ENCODE data around the gene TENM3. TPM values are rescaled to one million over a fixed set of nuclear protein-coding genes. Genes with fewer than 3 reads are reported as not detected.

TENM3 gene
- total RNA-seq, 1 experiment from 2014 or later = not detected

GRCh38 chr4:182748949-182749348, 505.7 kb downstream of the TENM3 start:
- TF ChIP-seq, protein P1, sequence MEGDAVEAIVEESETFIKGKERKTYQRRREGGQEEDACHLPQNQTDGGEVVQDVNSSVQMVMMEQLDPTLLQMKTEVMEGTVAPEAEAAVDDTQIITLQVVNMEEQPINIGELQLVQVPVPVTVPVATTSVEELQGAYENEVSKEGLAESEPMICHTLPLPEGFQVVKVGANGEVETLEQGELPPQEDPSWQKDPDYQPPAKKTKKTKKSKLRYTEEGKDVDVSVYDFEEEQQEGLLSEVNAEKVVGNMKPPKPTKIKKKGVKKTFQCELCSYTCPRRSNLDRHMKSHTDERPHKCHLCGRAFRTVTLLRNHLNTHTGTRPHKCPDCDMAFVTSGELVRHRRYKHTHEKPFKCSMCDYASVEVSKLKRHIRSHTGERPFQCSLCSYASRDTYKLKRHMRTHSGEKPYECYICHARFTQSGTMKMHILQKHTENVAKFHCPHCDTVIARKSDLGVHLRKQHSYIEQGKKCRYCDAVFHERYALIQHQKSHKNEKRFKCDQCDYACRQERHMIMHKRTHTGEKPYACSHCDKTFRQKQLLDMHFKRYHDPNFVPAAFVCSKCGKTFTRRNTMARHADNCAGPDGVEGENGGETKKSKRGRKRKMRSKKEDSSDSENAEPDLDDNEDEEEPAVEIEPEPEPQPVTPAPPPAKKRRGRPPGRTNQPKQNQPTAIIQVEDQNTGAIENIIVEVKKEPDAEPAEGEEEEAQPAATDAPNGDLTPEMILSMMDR (conservative IDR thresholded peaks at IDR 0.05) = no peak
- TF ChIP-seq EZH2 (IDR thresholded peaks at IDR 0.05; ENCODE audit: low read depth) = no peak
- Histone ChIP-seq H3K4me3 (no peak overlapping the region), H3K9me2 (ENCODE audit: insufficient read depth) (no peaks in the 10 kb centered on the region), H2AFZ (no peak overlapping the region), H3K4me1 (replicated peaks; ENCODE audit: insufficient read depth) (no peaks in the 10 kb centered on the region), H4K20me1 (ENCODE audit: insufficient read depth) (no peaks in the 10 kb centered on the region), H3K79me2 (ENCODE audit: low read depth) (no peaks in the 10 kb centered on the region), H3K36me3 (ENCODE audit: low read depth) (no peaks in the 10 kb centered on the region), H3K4me2 (no peak overlapping the region), H3F3A (ENCODE audit: insufficient read depth, low read depth) (no peaks in the 10 kb centered on the region), H3K27me3 (ENCODE audit: insufficient read depth, low read depth) (peaks cover 12% of the 10 kb centered on the region), H3K27ac (no peak overlapping the region), H3K9me3 (ENCODE audit: insufficient read depth, low read depth) (no peaks in the 10 kb centered on the region)
- DNase-seq = no peak
- no TSS peak for BruUV-seq (replicated peaks)
- ChIA-PET POLR2A (ENCODE audit: unreplicated experiment) (no interaction called here), CTCF (no interaction called here)
- intact Hi-C loops (cut with micrococcal nuclease; ENCODE audit: unreplicated experiment) = no loop called here

DNA sequence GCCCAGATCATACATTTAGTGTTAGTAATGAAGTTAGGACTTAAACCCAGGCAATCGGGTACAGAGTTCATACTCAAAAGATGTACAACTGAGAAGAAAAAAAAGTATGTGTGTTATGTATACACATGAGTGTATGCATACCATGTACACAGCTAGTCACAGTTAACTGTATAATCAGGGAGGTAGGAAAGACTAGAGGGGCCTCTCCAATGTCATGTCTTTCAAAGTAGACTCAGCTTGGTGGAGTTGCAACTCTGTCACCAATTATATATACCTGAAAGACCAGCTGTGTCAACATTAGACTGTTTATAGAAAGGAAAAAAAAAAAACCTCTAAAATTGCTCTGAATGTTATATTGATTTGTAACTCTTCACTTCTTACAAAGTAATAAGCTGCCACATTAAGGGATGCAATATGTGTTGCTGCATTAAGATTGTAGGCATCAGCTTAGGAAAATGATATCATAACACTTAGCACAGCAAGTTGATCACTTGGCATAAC, 506.5 kb downstream of the TENM3 start:
- TF ChIP-seq EZH2 (IDR thresholded peaks at IDR 0.05; ENCODE audit: low read depth) = no peak
- TF ChIP-seq, protein P1 (conservative IDR thresholded peaks at IDR 0.05) = no peak
- Histone ChIP-seq H3F3A (ENCODE audit: insufficient read depth, low read depth) (no peaks in the 10 kb centered on the region), H3K9me3 (ENCODE audit: insufficient read depth, low read depth) (no peaks in the 10 kb centered on the region), H3K27ac (no peak overlapping the region), H3K4me3 (no peak overlapping the region), H3K9me2 (ENCODE audit: insufficient read depth) (no peaks in the 10 kb centered on the region), H2AFZ (no peak overlapping the region), H3K4me2 (no peak overlapping the region), H3K4me1 (replicated peaks; ENCODE audit: insufficient read depth) (no peaks in the 10 kb centered on the region), H3K36me3 (ENCODE audit: low read depth) (no peaks in the 10 kb centered on the region), H3K27me3 (ENCODE audit: insufficient read depth, low read depth) (peaks cover 15% of the 10 kb centered on the region), H4K20me1 (ENCODE audit: insufficient read depth) (no peaks in the 10 kb centered on the region), H3K79me2 (ENCODE audit: low read depth) (no peaks in the 10 kb centered on the region)
- CTCF ChIA-PET = no interaction called here
- BruUV-seq (replicated peaks) = no TSS peak
- no peak for DNase-seq
- intact Hi-C loops (cut with micrococcal nuclease; ENCODE audit: unreplicated experiment) = no loop called here
- POLR2A ChIA-PET (ENCODE audit: unreplicated experiment) = no interaction called here

DNA sequence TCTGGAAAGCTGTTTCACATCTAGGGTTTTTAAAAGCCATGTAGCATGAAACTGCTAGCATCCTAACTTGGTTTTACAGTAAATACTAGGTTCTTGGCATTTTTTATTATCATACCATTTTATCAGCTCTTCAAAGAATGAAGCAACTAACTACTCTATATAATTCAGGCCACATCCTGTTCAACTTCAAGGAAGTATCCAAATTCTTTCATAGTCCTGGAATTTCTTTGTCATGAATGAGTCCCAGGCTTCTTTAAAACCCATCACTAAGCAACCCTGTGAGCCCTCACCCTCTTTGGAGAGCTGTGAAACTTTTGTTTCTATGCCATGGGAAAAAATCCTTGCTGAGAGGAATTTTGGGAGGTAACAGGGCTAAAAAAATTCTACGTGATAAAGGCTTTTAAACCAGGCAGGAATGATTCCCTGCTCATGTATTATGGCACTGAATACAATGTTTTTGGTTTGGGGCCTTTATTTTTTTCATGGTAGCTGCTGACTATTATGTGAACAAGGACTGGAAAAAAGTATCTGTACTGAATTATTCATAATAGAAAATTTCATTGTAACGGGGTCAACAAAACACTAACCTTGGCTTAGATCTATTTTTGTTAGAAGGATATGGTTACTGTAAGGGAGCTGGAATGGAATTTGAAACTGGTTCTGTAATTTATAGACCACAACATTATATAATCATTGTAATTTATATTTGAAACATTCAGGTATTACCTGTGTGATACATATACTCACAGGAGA, 509.1 kb downstream of the TENM3 start:
- Histone ChIP-seq H3K9me2 (ENCODE audit: insufficient read depth) (no peaks in the 10 kb centered on the region), H4K20me1 (ENCODE audit: insufficient read depth) (no peaks in the 10 kb centered on the region), H3K4me1 (replicated peaks; ENCODE audit: insufficient read depth) (no peaks in the 10 kb centered on the region), H3K36me3 (ENCODE audit: low read depth) (no peaks in the 10 kb centered on the region), H3K4me3 (no peak overlapping the region), H3F3A (ENCODE audit: insufficient read depth, low read depth) (no peaks in the 10 kb centered on the region), H3K4me2 (no peak overlapping the region), H3K9me3 (ENCODE audit: insufficient read depth, low read depth) (no peaks in the 10 kb centered on the region), H2AFZ (no peak overlapping the region), H3K27ac (no peak overlapping the region), H3K79me2 (ENCODE audit: low read depth) (no peaks in the 10 kb centered on the region), H3K27me3 (ENCODE audit: insufficient read depth, low read depth) (peaks cover 32% of the 10 kb centered on the region)
- POLR2A ChIA-PET (ENCODE audit: unreplicated experiment) = no interaction called here
- CTCF ChIA-PET = no interaction called here
- DNase-seq = no peak
- BruUV-seq (replicated peaks) = no TSS peak
- intact Hi-C loops (cut with micrococcal nuclease; ENCODE audit: unreplicated experiment) = no loop called here
- no peak for TF ChIP-seq EZH2 (IDR thresholded peaks at IDR 0.05; ENCODE audit: low read depth)
- TF ChIP-seq, protein P1 (conservative IDR thresholded peaks at IDR 0.05) = no peak
